ENCODE data around the gene RIPPLY1. TPM values are rescaled to one million over a fixed set of nuclear protein-coding genes. Genes with fewer than 3 reads are reported as not detected.

The RIPPLY1 gene
- total and polyA plus RNA-seq, 4 donors = 1.2 to 3.0 (median 3.0) TPM; not detected in 1

- TF ChIP-seq, protein P1, sequence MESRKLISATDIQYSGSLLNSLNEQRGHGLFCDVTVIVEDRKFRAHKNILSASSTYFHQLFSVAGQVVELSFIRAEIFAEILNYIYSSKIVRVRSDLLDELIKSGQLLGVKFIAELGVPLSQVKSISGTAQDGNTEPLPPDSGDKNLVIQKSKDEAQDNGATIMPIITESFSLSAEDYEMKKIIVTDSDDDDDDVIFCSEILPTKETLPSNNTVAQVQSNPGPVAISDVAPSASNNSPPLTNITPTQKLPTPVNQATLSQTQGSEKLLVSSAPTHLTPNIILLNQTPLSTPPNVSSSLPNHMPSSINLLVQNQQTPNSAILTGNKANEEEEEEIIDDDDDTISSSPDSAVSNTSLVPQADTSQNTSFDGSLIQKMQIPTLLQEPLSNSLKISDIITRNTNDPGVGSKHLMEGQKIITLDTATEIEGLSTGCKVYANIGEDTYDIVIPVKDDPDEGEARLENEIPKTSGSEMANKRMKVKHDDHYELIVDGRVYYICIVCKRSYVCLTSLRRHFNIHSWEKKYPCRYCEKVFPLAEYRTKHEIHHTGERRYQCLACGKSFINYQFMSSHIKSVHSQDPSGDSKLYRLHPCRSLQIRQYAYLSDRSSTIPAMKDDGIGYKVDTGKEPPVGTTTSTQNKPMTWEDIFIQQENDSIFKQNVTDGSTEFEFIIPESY (IDR thresholded peaks at IDR 0.05) = no peak
- TF ChIP-seq SP1 (IDR thresholded peaks at IDR 0.05) = peak; percentile 61
- TF ChIP-seq TAF1 (conservative IDR thresholded peaks at IDR 0.05) = peak; percentile 29
- peak; percentile 67 to 87 for TF ChIP-seq HNF4A (conservative IDR thresholded peaks at IDR 0.05)
- peak; percentile 12 for TF ChIP-seq FOXA2 (IDR thresholded peaks at IDR 0.05)
- no peak for TF ChIP-seq FOXA1 (IDR thresholded peaks at IDR 0.05)
- no peak for TF ChIP-seq HNF4G (IDR thresholded peaks at IDR 0.05)
- TF ChIP-seq, protein P2, sequence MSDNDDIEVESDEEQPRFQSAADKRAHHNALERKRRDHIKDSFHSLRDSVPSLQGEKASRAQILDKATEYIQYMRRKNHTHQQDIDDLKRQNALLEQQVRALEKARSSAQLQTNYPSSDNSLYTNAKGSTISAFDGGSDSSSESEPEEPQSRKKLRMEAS (IDR thresholded peaks at IDR 0.05) = peak; percentile 37
- peak in 1 of 2 donors; percentile 36 for TF ChIP-seq RAD21 (IDR thresholded peaks at IDR 0.05)
- TF ChIP-seq RXRA (IDR thresholded peaks at IDR 0.05) = peak; percentile 76 to 81
- no peak for TF ChIP-seq GABPA (IDR thresholded peaks at IDR 0.05 in 1 of 2, conservative IDR thresholded peaks at IDR 0.05 in 1 of 2)
- peak; percentile 33 for TF ChIP-seq REST (IDR thresholded peaks at IDR 0.05)
- peak; percentile 73 for TF ChIP-seq YY1 (IDR thresholded peaks at IDR 0.05)
- peak in 1 of 2 donors; percentile 16 for TF ChIP-seq EGR1 (IDR thresholded peaks at IDR 0.05; ENCODE audit: low read depth in 2 of 2)
- peak; percentile 26 for TF ChIP-seq ATF3 (IDR thresholded peaks at IDR 0.05)
- peak; percentile 62 to 72 for TF ChIP-seq JUND (IDR thresholded peaks at IDR 0.05)
- TF ChIP-seq NR2F2 (IDR thresholded peaks at IDR 0.05) = no peak
- no peak for TF ChIP-seq CTCF (IDR thresholded peaks at IDR 0.05; ENCODE audit: low read depth, low read length, missing input control)
- no peaks in the 10 kb centered on the region for H3K27me3 ChIP-seq (ENCODE audit: control insufficient read depth in 4 of 4, insufficient read depth in 4 of 4, low read length in 3 of 4)
- H3K4me1 ChIP-seq (ENCODE audit: control insufficient read depth in 4 of 4, insufficient read depth in 4 of 4, low read length in 3 of 4) = peaks cover 6 to 41% (median 28%) of the 10 kb centered on the region in 4 donors
- H3K9me3 ChIP-seq (ENCODE audit: control insufficient read depth in 4 of 4, low read length in 3 of 4) = no peaks in the 10 kb centered on the region
- DNase-seq (ENCODE audit: low spot score) = no peak
- peak overlapping the region in 1 of 2 donors; percentile 47 for H3K9ac ChIP-seq (ENCODE audit: low read depth in 1 of 2, low read length in 2 of 2)
- no peak overlapping the region for H3K4me3 ChIP-seq (ENCODE audit: low read depth in 1 of 3, low read length in 3 of 3)
- 34% methylated on average over 4 of the region's 4 CpGs for WGBS
- H3K36me3 ChIP-seq (ENCODE audit: control insufficient read depth in 4 of 4, insufficient read depth in 3 of 4, low read depth in 1 of 4, low read length in 3 of 4) = no peaks in the 10 kb centered on the region
- peak overlapping the region; percentile 64 to 79 for H3K27ac ChIP-seq (ENCODE audit: low read depth in 1 of 2, low read length in 2 of 2)
These were observed 29.4 kb upstream of the RIPPLY1 start for GRCh38 chrX:106932492-106932923.

All from liver (tissue), 9 donors.